IPS DF 6.9 (cell line): Measurements from ENCODE around the gene LPP.

Source experiments
- DNase-seq: peaks from one replicate; pipeline ENCODE4 v3.0.0-alpha.2; 2013; ENCODE audit warnings: low read depth, low spot score
- H3K27ac ChIP-seq: one replicate; pipeline ENCODE4 v1.5.1; 2013; ENCODE audit warnings: low read length, control low read depth
- H3K27me3 ChIP-seq: 2 replicates; pipeline ENCODE4 v1.6.1; 2013; ENCODE audit warnings: mild to moderate bottlenecking, low read length; ENCODE audit not compliant: control insufficient read depth, insufficient read depth
- H3K36me3 ChIP-seq: 2 replicates; pipeline ENCODE4 v1.6.1; 2013; ENCODE audit warnings: low read length; ENCODE audit not compliant: control insufficient read depth, insufficient read depth
- H3K4me1 ChIP-seq: 2 replicates; pipeline ENCODE4 v1.6.1; 2013; ENCODE audit warnings: low read length; ENCODE audit not compliant: control insufficient read depth, insufficient read depth
- H3K4me3 ChIP-seq: 2 replicates; pipeline ENCODE4 v1.5.1; 2013; ENCODE audit warnings: mild to moderate bottlenecking, low read length
- H3K9me3 ChIP-seq: 2 replicates; pipeline ENCODE4 v1.6.1; 2013; ENCODE audit warnings: low read length, inconsistent platforms; ENCODE audit not compliant: control insufficient read depth, insufficient read depth
- WGBS: extraction: QIAGEN DNeasy Blood & Tissue Kit; methylation state at CpG from one replicate; pipeline ENCODE4 v1.1.7; 2013; ENCODE audit warnings: mixed read lengths, missing lambda C conversion rate; ENCODE audit not compliant: insufficient read length, insufficient coverage; 5-methylcytosine and 5-hydroxymethylcytosine counted together

The LPP gene

DNA sequence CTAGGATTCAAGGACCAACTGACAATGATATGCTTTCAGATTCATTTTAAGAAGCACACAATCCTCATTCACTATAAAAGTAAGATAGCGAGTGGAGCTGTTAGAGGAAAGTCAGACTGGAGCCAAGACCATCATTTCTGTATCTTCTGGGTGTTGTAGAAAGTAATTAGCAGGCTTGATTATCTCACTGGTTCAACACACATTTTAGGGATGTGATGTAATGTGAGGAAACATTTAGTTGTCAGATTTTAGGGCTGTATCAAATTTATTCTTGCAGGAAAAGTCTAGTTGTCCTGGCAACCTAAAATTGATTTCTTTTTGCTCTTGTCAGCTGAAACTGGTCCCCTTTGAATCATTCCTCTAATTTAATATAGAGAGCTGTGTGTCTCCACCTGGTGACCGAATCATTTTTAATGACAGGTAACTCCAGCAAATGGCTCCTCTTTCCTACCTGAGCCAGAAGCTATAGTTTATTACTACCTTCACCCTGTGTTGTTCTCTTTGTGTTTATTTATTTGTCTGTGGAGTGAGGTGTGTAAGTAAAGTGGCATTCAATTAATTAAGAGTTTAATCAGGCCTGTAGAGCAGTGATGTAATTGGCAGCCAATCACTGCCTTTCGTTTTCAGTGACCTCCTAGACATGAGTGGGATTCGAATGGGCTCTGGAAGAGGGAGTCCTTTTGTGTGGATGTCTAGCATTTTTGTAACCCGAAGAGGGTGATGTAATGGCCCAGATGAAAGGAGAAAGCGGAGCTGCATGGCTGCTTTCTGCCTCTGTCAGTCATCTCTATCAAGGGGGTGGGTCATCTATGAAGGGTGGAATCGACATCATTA is 125.8 kb downstream of the LPP start:
- no peak overlapping the region for H3K4me3 ChIP-seq
- WGBS: no CpG with 5 or more reads among the region's 7 CpGs
- no peaks in the 10 kb centered on the region for H3K9me3 ChIP-seq
- no peak for DNase-seq
- H3K36me3 ChIP-seq: no peaks in the 10 kb centered on the region
- H3K27me3 ChIP-seq: no peaks in the 10 kb centered on the region
- no peak overlapping the region for H3K27ac ChIP-seq
- H3K4me1 ChIP-seq: no peaks in the 10 kb centered on the region; the same call in 1 of the 2 replicates

DNA sequence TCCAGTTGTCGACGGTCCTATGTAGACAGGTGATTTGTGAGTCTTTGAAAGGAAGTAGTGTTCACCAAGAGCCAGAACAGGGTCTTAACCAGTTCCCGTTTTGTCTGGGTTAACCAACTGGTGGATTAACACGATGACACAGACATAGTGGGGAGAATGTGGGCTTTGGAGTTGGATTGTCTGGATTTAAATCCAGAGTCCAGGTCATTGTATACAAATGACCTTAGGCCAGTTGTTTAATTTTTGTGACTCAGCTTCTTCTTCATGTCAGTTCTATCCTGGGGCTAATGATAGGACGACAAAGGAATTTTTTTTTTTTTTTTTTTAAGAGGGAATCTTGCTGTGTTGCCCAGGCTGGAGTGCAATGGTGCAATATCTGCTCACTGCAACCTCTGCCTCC is 126.7 kb downstream of the LPP start:
- Histone ChIP-seq H3K36me3 (no peaks in the 10 kb centered on the region), H3K9me3 (no peaks in the 10 kb centered on the region), H3K4me3 (no peak overlapping the region), H3K4me1 (no peaks in the 10 kb centered on the region; the same call in 1 of the 2 replicates), H3K27ac (no peak overlapping the region), H3K27me3 (no peaks in the 10 kb centered on the region)
- no peak for DNase-seq
- no CpG with 5 or more reads among the region's 5 CpGs for WGBS

DNA sequence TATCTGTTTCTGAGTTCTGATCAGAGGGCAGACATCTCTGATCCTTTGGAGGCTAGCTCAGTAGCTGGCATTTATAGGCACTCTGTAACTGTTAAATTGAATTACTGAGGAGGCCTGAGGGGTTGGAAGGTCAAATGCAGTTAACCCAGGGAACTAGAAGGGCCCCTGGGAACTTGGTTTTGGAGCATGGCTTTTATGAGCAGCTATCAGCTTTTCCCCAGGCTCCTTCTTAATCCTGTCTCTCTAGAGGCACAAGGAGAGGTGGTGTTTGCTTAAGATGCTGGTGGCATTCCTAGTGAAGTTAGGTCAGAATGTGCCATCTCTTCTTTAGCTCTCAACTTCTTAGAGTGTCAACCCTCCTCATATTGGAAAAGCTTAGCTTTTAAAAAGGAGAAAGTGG is 128.9 kb downstream of the LPP start:
- Histone ChIP-seq H3K27me3 (no peaks in the 10 kb centered on the region), H3K36me3 (no peaks in the 10 kb centered on the region), H3K4me3 (no peak overlapping the region), H3K27ac (no peak overlapping the region), H3K9me3 (no peaks in the 10 kb centered on the region), H3K4me1 (no peaks in the 10 kb centered on the region)
- DNase-seq: no peak

DNA sequence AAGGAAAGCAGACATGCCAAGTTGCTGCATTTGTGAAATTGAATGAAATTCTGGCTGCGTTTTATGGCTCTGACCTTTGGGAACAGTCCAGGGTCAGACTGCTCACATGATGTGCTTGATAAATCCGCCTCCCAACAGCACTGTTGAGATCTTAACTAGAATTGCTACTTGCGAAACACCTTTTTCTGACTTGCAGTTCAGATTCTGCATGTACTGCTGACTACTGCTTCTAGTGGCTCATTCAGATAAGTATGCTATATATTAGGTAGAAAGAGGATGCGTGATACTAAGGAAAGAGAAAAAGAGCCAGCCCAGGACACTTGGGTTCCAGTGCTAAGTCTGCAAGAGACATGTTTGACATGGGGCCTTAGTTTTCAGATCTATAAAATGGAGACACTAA is 129.4 kb downstream of the LPP start:
- Histone ChIP-seq H3K4me3 (no peak overlapping the region), H3K9me3 (no peaks in the 10 kb centered on the region), H3K27me3 (no peaks in the 10 kb centered on the region), H3K4me1 (no peaks in the 10 kb centered on the region), H3K36me3 (no peaks in the 10 kb centered on the region), H3K27ac (no peak overlapping the region)
- WGBS: no CpG with 5 or more reads among the region's 4 CpGs
- DNase-seq: no peak

DNA sequence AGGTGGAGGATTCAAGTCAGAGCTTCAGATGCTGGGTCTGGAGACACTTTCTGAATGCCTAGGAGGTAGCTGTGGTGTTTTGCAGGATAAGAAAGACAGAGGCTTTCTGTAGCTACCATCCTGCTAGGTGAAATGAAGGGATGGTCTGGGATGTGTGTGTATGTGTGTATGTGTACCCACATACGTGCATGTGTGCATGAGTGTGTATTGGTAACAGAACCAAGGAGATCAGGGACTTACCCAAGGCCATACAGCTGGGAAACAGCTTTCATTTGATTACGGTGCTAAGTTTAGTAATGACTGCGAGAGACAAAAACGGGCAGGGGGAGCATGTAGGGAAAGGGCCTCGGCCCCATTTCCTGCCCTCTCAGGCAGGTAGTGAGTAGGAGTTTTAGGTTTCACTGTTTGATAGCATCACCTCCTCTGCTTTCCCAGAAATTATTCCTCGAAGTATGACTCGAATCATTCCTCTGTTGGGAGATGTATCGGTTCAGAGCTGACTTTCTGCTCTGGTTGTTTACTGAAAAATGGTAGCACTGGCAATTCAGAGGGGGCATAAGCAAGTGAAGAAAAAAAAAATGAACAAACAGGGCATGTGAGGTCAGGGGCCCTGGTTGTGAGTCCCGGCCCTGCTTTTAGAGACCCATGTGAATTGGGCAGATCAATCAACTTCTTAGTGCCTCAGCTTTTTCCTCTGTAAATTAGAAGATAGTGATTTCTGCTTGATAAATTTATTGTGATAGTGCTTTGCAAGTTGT is 130.7 kb downstream of the LPP start:
- Histone ChIP-seq H3K27me3 (no peaks in the 10 kb centered on the region), H3K4me1 (no peaks in the 10 kb centered on the region), H3K9me3 (no peaks in the 10 kb centered on the region), H3K27ac (no peak overlapping the region), H3K4me3 (no peak overlapping the region), H3K36me3 (no peaks in the 10 kb centered on the region)
- WGBS: no CpG with 5 or more reads among the region's 9 CpGs
- DNase-seq: no peak

DNA sequence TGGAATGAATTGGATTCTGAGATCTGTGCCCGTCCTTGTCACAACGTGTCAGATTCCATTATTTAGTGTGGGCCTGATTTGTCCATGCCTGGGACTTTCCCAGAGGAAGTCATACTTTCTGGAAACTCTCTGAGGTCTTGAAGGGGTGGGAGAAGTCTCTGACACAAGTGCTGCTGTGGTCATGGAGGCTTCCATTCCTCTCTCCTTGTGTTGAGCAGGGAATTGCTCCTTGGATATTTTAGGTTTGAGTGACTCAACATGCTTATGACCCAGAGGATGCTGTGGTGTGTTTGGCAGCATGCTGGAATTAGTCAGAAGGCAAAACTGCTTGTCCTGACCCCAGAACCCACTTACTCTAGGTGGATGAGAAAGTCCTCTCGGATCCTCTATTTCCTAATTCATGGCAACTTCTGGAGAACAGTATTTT is 132.1 kb downstream of the LPP start:
- WGBS: no CpG with 5 or more reads among the region's 3 CpGs
- no peak overlapping the region for H3K27ac ChIP-seq
- H3K36me3 ChIP-seq: no peaks in the 10 kb centered on the region
- H3K9me3 ChIP-seq: no peaks in the 10 kb centered on the region
- no peaks in the 10 kb centered on the region for H3K27me3 ChIP-seq
- no peaks in the 10 kb centered on the region for H3K4me1 ChIP-seq
- no peak for DNase-seq
- H3K4me3 ChIP-seq: no peak overlapping the region

DNA sequence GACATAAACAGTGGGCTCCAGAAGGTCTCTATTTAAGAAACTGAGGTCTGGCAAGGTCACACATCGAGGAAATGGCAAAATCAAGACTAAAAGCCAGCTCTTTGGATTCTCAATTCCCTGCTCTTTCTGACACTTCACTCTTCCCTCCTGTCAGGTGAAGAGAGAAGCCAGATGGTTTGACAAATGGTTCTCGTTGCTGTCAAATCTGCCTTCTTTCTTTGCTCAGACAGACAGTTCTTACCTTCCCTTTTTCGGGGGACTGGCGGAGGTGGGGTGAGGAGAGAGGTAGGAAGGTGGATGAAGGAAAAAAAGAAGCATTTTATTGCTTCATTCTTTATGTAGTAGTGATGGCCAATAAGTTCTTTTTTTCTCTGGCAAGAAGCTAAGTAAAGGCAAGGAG is 133.4 kb downstream of the LPP start:
- WGBS: no CpG with 5 or more reads among the region's 4 CpGs
- H3K27ac ChIP-seq: no peak overlapping the region

DNA sequence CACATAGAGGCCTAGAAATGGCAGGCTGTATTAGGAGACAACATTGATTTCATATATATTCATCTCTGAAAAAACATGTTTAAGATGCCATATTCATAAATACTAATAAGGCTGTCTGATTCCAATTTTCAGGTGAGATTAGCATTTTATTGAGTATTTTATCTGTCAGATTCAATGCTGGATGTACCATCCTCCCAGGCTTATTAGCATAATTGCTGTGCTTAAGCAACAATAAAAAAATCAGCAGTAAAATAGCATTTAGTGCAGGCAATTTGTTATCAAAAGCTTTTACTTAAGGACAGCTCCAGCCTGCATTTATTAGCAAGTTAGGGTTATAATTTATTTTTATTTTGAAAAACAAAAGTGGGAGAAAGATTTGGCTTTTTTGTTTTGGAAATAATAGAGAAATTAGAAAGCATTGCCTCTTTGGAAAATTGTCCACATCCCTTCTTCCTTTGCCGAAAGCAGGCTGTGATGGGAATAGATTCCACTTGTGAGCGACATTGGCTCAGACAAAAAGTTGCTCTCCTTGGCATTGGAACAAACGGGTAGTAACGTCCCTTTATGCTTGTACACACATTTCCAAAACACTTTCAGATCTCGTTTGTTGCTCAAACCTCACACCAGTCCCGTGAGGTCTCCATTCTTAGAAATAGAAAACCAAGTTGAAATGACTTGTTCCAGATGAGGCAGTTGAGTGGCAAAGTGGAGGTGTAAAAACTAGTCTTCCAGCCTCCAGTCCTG is 134.0 kb downstream of the LPP start:
- no peaks in the 10 kb centered on the region for H3K9me3 ChIP-seq
- H3K27me3 ChIP-seq: no peaks in the 10 kb centered on the region
- H3K36me3 ChIP-seq: no peaks in the 10 kb centered on the region
- WGBS: no CpG with 5 or more reads among the region's 6 CpGs
- no peaks in the 10 kb centered on the region for H3K4me1 ChIP-seq
- DNase-seq: no peak
- no peak overlapping the region for H3K4me3 ChIP-seq
- H3K27ac ChIP-seq: no peak overlapping the region

More for the DNA sequence above, 133.4 kb downstream of the LPP start:
- Histone ChIP-seq H3K27me3 (no peaks in the 10 kb centered on the region), H3K9me3 (no peaks in the 10 kb centered on the region), H3K36me3 (no peaks in the 10 kb centered on the region), H3K4me1 (no peaks in the 10 kb centered on the region), H3K4me3 (no peak overlapping the region)
- no peak for DNase-seq

DNA sequence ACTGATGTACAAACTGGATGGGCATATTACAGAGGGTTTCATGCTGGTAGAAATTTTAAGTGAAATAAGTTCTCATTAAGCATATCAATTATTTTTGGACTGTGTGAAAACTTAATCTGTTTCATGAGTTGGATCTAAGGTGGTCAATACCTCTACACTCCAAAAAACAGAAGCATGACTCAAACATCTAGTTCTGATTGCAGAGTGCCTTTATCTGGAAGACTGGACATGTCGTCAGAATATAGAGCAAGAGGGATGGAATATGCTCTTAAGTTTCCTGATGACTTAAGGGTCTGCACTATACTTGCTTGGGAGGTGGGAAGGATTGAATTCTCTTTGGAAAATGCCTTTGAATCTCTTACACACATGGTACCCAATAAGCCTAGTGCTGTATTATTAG is 138.3 kb downstream of the LPP start:
- H3K27me3 ChIP-seq: no peaks in the 10 kb centered on the region
- no peak overlapping the region for H3K27ac ChIP-seq
- H3K4me1 ChIP-seq: no peaks in the 10 kb centered on the region
- WGBS: no CpG with 5 or more reads among the region's 1 CpG
- no peak overlapping the region for H3K4me3 ChIP-seq
- H3K36me3 ChIP-seq: no peaks in the 10 kb centered on the region
- H3K9me3 ChIP-seq: no peaks in the 10 kb centered on the region
- no peak for DNase-seq

DNA sequence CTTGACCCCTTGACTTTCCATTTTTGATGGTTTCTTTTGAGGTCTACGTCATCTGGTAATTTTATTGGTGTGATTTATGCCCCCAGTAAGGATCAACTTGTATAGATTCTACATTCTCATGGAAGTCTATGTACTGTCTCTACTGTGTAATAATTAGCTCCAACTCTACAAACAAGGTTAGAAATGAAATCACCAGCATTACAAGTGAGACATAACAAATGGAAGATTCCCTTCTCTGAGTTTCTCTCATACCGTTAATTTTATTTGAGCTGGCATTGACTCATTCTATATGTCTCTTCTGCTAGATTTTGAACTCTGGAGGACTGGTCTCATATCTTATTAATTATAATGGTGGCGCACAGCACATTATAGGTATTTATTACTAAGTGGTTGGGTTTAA is 138.9 kb downstream of the LPP start:
- Histone ChIP-seq H3K4me1 (no peaks in the 10 kb centered on the region), H3K27ac (no peak overlapping the region), H3K36me3 (no peaks in the 10 kb centered on the region), H3K27me3 (no peaks in the 10 kb centered on the region), H3K4me3 (no peak overlapping the region), H3K9me3 (no peaks in the 10 kb centered on the region)
- WGBS: no CpG with 5 or more reads among the region's 3 CpGs
- no peak for DNase-seq
